ENCODE results near the gene ANKRD63.
A peak's percentile ranks its signal among the peaks of the same experiment; 100 is the strongest.

The ANKRD63 gene

GRCh38 chr15:40276927-40277326 lies 5.9 kb downstream of the ANKRD63 start:
- no peak for DNase-seq

GRCh38 chr15:40275954-40276353 lies 6.9 kb downstream of the ANKRD63 start:
- no peak for DNase-seq

GRCh38 chr15:40275523-40275922 lies 7.3 kb downstream of the ANKRD63 start:
- DNase-seq: no peak

GRCh38 chr15:40274350-40275274 lies 8.3 kb downstream of the ANKRD63 start:
- DNase-seq: peak; percentile 91

GRCh38 chr15:40273428-40273827 lies 9.4 kb downstream of the ANKRD63 start:
- DNase-seq: no peak

- DNase-seq: peak; percentile 18
Measured at GRCh38 chr15:40272485-40273056, 10.3 kb downstream of the ANKRD63 start.

- no peak for DNase-seq
Measured at GRCh38 chr15:40271685-40272484, 11.0 kb downstream of the ANKRD63 start.

- DNase-seq: no peak
Measured at GRCh38 chr15:40270246-40270995, 12.4 kb downstream of the ANKRD63 start.

- no peak for DNase-seq
Measured at GRCh38 chr15:40269604-40270003, 13.3 kb downstream of the ANKRD63 start.

- DNase-seq: no peak
Measured at GRCh38 chr15:40267670-40268069, 15.2 kb downstream of the ANKRD63 start.

- no peak for DNase-seq
Measured at GRCh38 chr15:40266828-40267304, 16.0 kb downstream of the ANKRD63 start.

GRCh38 chr15:40265875-40266274 lies 17.0 kb downstream of the ANKRD63 start:
- no peak for DNase-seq

GRCh38 chr15:40265355-40265754 lies 17.5 kb downstream of the ANKRD63 start:
- DNase-seq: no peak

GRCh38 chr15:40264321-40265153 lies 18.3 kb downstream of the ANKRD63 start:
- no peak for DNase-seq

GRCh38 chr15:40263024-40263754 lies 19.7 kb downstream of the ANKRD63 start:
- no peak for DNase-seq

GRCh38 chr15:40259021-40259420 lies 23.8 kb downstream of the ANKRD63 start:
- DNase-seq: no peak

GRCh38 chr15:40258544-40258943 lies 24.3 kb downstream of the ANKRD63 start:
- DNase-seq: no peak

GRCh38 chr15:40257656-40258450 lies 25.0 kb downstream of the ANKRD63 start:
- no peak for DNase-seq

- no peak for DNase-seq
Measured at GRCh38 chr15:40256638-40257235, 26.1 kb downstream of the ANKRD63 start.

GRCh38 chr15:40255033-40255432 lies 27.8 kb downstream of the ANKRD63 start:
- no peak for DNase-seq

Data from CD4-positive, alpha-beta T cell treated with Interleukin-17A for 4 hours (primary cell).